Measurements from ENCODE around the gene GPR27. TPM values are rescaled to one million over a fixed set of nuclear protein-coding genes. Genes with fewer than 3 reads are reported as not detected.

GPR27 gene
- total RNA-seq, 1 donor from 2014 or later, result 7.1 TPM

DNA sequence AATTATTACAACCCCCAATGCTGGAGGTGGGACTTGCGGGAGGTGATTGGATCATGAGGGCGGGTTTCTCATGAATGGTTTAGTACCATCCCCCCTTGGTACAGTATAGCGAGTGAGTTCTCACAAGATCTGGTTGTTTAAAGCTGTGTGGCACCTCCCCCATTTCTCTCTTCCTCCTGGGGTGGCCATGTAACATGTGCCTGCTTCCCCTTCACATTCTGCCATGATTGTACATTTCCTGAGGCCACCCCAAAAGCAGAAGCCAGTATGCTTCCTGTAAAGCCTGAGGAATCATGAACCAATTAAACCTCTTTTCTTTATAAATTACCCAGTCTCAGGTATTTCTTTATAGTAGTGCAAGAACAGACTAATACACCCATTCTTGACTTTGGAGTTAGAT, 51.5 kb downstream of the GPR27 start:
- H3K4me3 Mint-ChIP-seq, result no peak overlapping the region
- DNase-seq (ENCODE audit: extremely low spot score, unreplicated experiment), result no peak
- no peak overlapping the region for H3K27ac Mint-ChIP-seq
- peaks cover 3% of the 10 kb centered on the region for H3K27me3 Mint-ChIP-seq
- H3K9me3 Mint-ChIP-seq, result no peaks in the 10 kb centered on the region
- no peaks in the 10 kb centered on the region for H3K4me1 Mint-ChIP-seq (ENCODE audit: unreplicated experiment)
- TF ChIP-seq, protein P1, sequence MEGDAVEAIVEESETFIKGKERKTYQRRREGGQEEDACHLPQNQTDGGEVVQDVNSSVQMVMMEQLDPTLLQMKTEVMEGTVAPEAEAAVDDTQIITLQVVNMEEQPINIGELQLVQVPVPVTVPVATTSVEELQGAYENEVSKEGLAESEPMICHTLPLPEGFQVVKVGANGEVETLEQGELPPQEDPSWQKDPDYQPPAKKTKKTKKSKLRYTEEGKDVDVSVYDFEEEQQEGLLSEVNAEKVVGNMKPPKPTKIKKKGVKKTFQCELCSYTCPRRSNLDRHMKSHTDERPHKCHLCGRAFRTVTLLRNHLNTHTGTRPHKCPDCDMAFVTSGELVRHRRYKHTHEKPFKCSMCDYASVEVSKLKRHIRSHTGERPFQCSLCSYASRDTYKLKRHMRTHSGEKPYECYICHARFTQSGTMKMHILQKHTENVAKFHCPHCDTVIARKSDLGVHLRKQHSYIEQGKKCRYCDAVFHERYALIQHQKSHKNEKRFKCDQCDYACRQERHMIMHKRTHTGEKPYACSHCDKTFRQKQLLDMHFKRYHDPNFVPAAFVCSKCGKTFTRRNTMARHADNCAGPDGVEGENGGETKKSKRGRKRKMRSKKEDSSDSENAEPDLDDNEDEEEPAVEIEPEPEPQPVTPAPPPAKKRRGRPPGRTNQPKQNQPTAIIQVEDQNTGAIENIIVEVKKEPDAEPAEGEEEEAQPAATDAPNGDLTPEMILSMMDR (conservative IDR thresholded peaks at IDR 0.05), result no peak
- no peaks in the 10 kb centered on the region for H3K36me3 Mint-ChIP-seq

GRCh38 chr3:71805691-71806090, 52.0 kb downstream of the GPR27 start:
- no peak for DNase-seq (ENCODE audit: extremely low spot score, unreplicated experiment)
- H3K4me3 Mint-ChIP-seq, result no peak overlapping the region

More at GRCh38 chr3:71805691-71806090, 52.0 kb downstream of the GPR27 start:
- Mint-ChIP-seq H3K27ac (no peak overlapping the region), H3K36me3 (no peaks in the 10 kb centered on the region), H3K9me3 (no peaks in the 10 kb centered on the region), H3K27me3 (peaks cover 2% of the 10 kb centered on the region), H3K4me1 (ENCODE audit: unreplicated experiment) (no peaks in the 10 kb centered on the region)
- TF ChIP-seq, protein P1 (conservative IDR thresholded peaks at IDR 0.05), result no peak

Other genes starting within 250 kb of the GPR27 start
- gene FOXP1, start 170.1 kb upstream of the GPR27 start, total RNA-seq (ENCODE audit: low replicate concordance), result 113 and 127 TPM in 2 replicates
- gene EIF4E3, start 28.5 kb upstream of the GPR27 start, total RNA-seq (ENCODE audit: low replicate concordance), result 14.4 and 16.2 TPM in 2 replicates
- not detected in 2 replicates for gene PROK2, start 31.3 kb downstream of the GPR27 start, total RNA-seq (ENCODE audit: low replicate concordance)